T-helper 22 cell (primary cell): ENCODE measurements around the gene HPSE2.
"Not testable (repeated sequence)": the region's sequence is repeated elsewhere in the genome, so short reads cannot be mapped to it uniquely, and the experiment has no call there.

Source experiments
- DNase-seq: peaks from one replicate; pipeline ENCODE4 v3.0.0-alpha.2; 2020; ENCODE audit warnings: low read depth

HPSE2 gene

DNA sequence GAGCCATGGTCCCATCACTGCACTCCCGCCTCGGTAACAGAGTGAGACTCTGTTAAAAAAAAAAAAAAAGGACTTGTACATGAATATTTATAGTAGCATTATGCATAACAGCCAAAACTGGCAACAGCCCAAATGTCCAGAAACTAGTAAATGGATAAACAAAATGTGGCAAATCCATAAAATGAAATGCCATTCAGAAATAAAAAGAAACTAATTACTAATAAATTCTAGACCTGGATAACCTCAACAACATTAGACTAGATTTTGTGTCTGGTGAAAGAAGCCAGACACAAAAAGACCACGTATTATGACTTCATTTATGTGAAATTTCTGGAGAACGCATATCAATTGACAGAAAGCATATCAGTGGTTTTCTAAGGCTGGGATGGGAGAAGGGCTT lies 74.5 kb downstream of the HPSE2 start:
- DNase-seq, result no peak

DNA sequence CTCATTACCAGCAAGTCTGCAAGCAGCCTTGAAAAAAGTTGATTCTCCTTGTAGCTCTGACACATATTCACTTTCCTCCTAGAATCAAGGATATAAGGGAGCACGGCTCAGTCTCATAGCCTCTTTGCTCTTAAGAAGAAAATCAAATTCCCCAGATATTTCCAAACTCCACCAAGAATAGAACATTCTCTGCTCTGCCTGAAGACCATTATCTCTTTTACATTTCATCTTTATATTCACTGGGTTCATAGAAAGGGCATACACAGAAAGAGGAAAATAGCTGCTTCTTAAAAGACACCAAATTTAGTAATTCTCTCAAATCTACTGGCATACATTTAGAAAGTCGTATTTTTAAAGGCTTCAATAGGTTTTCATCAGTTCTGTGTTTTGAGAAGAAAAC lies 92.0 kb downstream of the HPSE2 start:
- DNase-seq, result no peak

DNA sequence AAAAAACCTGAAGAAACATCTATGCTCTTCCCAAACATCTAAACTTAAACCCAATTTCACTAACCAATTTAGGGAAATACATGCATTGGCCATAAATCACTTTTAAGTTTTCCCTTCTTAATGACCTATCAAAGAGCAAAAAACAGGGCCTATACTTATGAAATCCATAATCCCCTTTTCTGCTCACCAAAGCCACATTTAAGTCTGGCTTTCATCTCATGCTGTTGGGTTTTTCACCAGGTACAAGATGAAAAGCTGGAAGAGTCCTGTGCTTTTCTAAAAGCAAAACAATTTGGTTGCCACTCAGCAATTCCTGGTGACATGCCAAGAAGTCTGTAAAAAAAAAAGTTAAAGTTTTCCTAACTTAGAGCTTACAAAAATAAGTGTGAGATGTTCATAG lies 92.6 kb downstream of the HPSE2 start:
- DNase-seq, result no peak

DNA sequence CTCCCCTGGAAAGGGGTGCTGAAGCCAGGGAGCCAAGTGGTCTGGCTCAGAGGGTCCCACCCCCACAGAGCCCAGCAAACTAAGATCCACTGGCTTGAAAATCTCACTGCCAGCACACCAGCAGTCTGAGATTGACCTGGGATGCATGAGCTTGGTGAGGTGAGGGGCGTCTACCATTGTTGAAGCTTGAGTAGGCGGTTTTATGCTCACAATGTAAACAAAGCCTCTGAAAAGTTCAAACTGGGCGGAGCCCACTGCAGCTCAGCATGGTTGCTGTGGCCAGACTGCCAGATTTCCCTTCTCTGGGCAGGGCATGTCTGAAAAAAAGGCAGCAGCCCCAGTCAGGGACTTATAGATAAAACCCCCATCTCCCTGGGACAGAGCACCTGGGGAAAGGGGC lies 102.8 kb downstream of the HPSE2 start:
- DNase-seq, result not testable (repeated sequence)

DNA sequence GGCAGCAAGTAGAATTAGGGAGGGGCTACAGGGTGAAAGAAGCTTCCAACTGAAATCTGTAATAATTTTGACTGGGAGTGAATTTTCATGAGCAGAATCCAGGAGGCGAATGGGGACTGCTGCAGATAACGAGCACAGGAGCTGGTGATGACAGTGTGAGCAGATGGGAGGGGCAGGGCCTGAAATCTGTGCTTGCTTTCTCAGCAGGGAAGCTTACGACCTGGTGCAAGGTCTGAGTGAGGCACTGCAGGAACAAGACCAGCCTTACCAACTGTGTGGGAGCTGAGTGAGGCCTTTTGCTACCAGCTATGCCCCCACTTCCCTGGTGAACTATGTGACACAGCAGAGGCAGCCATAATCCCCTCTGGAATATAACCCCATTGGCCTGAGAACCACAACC lies 109.8 kb downstream of the HPSE2 start:
- DNase-seq, result no peak

DNA sequence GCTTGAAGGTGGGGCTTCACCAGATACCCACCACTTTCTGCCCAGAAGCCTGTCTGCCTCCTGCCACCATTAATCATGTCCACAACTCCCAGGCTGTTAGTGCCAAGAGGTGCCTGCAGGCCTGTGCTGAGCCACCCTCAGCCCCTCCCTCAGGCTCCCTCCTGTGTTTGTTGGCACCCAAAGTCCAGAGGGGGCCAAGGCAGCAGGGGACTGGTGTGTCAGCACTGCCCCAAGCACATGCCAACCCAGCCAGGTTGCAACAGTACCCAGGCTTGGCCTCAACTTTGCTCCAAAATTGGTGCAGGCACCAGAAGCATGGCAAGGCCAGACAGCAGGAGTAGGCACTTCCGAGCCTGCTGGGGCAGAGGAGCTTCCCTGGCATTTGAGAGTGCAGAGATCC lies 111.3 kb downstream of the HPSE2 start:
- DNase-seq, result no peak

DNA sequence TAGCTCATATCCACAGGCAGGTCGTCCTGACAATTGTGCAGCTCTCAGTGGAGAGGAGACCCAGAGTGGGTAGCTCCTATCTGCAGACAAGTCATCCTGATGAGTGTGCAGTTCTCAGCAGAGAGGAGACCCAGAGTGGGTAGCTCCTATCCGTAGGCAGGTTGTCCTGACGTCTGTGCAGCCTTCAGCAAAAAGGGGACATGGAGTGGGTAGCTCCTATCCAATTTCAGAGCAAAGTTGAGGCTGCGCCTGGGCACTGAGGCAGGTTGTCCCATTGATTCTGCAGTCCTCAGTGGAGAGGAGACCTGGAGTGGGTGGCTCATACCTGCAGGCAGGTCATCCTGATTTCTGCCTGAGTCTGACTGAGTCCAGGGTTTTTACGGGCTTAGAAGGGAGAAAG lies 111.8 kb downstream of the HPSE2 start:
- no peak for DNase-seq

DNA sequence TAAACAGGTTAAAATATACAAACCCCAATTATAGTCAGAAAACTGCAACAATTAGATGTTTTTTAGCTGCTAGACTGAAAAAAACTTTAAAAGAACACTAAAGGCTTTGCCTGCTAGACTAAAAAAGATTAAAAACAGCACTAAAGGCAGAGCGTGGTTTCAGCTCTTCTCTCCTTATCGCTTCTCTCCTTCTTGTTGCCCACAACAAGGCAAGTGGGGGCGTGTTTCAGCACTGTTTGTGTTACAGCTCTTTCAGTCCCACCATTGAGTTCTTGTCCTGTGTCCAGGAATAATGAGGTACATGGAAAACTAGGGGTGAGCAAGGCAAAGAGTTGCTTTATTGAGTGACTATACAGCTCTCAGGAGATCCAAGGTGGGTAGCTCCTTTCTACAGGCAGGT lies 112.3 kb downstream of the HPSE2 start:
- DNase-seq, result no peak

DNA sequence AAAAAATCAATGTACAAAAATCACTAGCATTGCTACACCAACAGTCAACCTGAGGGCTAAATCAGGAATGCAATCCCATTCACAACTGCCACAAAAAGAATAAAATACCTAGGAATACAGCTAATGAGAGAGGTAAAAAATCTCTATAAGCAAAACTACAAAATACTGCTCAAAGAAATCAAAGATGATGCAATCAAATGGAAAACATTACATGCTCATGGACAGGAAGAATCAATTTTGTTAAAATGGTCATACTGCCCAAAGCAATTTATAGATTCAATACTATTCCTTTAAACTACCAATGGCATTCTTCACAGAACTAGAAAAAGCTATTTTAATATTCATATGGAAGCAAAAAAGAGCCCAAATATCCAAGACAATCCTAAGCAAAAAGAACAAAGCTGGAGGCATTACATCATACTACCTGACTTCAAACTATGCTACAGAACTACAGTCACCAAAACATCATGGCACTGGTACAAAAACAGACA lies 116.3 kb downstream of the HPSE2 start:
- DNase-seq, result no peak

DNA sequence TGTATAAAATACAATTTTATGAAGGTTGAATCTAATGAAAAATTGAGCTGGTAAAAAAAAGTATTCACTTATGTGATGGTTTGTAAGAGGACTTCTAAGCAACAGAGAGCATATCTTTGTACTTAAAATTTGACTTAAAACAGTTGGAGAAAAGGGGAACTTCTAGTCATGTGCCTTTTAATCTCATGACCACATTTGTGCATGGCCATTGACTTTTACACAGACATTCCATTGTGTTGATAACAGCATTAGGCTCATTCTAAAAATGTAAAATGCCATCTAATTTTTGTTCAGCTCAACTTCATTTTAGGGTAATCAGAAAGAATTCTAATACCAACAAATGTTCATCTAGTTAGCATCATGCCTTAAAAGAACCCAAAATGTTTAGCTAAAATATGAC lies 119.9 kb downstream of the HPSE2 start:
- DNase-seq, result no peak

DNA sequence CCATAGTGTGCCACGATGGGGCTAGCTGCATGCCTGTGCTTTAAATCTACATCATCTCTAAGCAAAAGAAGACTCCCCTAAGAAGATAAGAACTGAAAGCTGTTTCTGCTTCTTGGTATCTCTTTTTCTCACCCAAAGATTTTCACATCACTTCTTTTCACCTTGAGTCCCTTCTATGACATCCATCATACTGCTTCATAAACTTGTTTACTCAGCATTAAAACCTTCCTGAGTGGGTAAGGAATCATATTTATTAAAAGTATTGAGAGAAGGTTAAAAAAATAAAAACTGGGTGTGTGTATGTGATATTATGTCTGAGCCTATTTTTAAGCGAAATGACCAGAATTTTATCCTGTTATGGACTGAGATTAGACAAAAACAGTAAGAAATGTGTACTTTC lies 150.3 kb downstream of the HPSE2 start:
- DNase-seq, result no peak

DNA sequence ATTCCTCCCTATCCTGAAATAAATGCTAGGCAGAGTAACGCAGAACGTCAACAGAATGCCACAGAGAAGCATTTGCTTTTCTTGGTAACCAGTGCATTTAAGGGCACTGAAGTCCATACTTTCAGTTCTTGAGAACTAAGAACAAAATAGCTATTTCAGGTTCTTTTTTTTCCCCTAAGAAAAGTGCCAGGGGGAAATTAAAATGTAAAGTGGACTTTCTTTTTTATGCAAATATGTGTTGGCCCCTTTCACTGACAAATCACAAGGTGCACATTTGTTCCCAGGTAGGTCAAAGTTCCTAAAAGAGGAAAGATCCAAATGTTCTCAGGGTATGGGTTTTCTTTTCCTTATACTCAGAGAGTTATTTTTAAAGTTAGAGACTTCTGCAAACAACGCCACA lies 151.5 kb downstream of the HPSE2 start:
- DNase-seq, result no peak

DNA sequence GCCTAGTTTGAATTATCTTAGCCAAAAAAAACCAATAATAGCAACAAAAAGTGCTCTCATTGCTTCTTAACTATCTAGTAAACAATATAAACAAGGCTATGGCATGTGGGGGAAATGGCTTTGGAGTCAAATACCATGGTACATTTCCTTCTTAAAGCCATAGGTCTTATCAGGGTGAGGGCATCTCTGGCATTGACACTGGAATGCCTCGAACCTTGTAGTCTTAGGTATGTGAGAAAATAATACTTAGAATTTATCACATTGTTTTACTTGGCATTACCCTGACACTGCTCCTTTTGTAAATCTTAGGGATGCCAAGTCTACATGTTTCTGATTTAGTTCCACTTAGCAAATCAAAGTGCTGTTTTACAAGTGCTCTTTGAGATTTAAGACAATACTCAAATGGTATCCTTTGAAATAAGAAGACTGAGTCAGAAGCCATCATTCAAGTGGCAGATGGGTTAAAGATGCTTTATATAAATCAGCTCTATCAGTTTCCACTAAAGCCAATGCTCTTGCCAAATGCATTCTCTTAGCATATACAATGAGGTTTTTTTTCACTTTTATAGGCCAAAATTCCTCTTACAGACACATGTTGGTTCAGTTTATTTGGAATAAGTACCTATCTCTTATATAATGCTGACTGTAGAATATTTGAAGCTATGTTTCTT lies 155.2 kb downstream of the HPSE2 start:
- no peak for DNase-seq

DNA sequence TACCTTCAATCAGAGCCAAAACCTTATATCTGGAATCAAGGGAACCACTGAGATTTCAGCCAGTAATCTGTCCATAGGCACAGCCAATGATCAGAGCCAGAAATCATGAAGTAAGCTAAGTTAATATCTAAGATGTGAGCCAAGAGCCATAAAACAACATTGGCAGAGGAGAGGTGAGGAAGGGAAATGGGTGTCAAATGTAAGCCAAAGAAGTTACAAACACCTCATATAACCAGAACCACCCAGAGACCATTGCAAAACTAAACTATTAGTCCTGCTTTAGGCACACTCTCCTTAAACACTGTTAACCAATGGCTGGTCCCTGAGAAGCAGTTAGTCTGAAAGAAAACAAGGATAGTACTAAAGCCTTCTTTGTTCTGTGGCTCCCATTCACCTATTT lies 173.1 kb downstream of the HPSE2 start:
- DNase-seq, result no peak

DNA sequence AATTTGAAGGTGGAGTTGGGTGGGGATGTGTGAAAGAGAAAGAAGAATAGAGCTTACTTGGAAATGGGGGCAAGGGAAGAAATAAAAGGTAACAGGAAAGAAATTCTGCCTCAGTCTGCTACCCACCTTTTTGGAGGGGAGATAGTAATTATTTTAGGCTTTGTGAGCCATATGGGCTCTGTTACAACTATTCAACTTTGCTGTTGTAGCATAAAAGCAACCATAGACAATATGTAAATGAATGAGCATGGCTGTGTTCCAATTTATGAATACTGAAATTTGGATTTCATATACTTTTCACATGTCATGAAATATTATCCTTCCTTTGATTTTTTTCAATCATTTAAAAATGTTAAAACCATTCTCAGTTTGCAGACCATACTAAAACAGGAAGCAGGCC lies 176.9 kb downstream of the HPSE2 start:
- DNase-seq, result no peak

DNA sequence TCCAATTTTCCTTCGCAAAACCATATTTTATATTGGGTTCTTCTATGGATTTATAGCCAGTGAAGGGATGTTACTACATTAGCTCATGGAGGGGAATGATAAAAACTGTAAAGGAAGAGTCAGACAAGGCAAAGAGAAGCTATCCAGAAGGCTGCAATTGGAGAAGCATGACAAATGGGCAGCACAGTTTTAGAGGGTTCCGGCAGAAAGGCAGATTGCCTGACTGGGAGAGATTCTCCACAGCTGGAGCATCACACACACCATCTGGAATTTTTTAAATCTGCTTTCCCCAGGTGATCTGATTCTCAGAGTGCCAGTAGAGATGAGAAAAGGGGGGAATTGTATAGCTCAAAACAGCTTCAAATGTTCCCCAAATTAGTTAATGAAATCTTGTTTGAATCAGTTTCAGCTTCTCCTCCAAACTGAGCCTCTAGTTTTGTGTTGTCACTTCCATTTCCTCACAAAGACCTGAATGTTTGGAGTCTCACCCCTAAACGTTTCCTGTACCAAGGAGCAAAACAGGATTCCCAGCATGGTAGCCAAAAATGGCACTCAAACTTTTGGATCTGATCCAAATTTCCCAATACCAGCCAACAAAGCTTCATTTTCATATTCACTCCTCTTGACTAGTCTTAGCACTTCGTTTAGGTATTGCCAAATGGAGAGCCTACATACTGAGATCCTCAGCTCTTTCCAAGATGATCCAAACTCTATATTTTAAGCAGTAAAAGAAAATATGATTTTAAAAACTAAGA lies 177.5 kb downstream of the HPSE2 start:
- no peak for DNase-seq

DNA sequence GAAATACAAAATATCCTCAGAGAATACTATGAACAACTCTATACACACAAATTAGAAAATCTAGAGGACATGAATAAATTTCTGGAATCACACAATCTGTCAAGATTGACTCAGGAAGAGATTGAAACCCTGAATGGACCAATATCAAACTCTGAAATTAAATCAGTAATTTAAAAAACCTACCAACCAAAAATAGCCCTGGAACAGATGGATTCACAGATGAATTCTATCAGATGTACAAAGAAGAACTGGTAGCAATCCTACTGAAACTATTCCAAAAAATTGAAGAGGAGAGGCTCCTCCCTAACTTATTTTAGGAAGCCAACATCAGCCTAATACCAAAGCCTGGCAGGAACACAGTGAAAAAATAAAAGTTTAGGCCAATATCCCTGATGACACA lies 190.0 kb downstream of the HPSE2 start:
- no peak for DNase-seq

DNA sequence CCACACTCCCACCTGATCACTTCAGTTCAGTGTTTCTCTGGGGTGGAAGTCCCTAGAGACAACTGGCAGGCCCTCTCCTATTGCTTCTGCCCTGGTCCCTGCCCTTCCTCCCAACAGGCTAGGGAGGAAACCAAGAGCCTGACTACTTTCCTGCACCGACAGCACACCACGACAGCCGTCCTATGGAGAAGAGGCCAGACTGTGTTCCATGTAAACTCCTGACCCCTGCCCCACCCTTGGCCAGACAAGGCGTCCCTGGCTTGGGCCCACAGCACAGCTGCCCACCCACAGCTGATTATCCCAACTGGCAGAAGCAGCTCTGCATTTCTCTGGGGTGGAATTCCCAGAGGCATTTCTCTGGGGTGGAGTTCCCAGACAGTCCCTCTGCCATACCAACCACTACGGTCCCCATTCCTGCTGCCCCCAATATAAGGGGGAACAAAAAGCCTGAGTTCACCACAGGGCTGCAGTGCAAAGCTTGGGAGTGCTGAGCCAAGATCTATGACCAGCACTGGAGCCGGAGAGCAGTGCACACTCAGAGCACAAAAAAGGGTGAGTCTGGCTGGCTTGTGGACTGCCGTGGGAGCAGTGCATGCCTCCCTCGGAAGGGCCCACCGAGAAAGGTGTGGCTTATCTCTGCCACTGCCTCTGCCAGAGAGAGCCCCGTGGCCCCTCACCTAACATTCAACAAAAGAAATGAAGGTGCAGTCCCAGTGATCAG lies 193.4 kb downstream of the HPSE2 start:
- DNase-seq, result no peak

DNA sequence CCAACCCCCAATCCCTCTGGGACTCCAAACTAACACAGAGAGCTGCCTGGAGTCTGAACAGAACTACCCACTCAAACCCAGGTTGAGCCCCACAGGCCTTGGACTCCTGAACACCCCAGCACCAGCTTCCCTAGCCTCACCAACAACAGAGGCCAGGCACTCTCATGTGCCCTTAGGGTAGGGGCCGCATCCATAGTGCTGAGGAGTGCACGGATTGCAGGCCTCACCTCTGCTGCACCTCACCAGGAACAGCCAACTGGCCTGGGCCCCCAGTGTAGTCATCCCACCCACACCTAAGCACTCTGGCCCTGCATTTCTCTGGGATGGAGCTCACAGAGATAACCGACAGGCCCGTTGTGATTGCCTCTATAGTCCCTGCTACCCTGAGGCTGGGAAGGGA lies 194.2 kb downstream of the HPSE2 start:
- no peak for DNase-seq

DNA sequence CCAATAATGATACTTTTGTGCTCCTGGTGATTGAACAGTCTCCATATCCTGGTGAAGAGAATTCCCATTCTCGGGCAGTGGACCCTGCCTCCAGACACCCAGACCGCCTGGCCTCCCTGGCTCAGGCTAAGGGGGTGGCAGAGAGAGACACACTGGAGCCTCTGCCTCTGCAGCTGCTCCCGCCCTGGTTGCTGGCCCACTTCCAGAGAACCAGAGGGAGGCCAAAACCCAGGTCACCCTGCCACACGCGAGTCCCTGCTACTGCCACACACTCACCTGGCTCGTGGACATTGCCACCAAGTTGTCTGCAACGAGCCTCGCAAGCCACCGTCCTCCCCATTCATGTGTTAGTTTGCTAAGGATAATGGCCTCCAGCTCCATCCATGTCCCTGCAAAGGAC lies 221.8 kb downstream of the HPSE2 start:
- no peak for DNase-seq

DNA sequence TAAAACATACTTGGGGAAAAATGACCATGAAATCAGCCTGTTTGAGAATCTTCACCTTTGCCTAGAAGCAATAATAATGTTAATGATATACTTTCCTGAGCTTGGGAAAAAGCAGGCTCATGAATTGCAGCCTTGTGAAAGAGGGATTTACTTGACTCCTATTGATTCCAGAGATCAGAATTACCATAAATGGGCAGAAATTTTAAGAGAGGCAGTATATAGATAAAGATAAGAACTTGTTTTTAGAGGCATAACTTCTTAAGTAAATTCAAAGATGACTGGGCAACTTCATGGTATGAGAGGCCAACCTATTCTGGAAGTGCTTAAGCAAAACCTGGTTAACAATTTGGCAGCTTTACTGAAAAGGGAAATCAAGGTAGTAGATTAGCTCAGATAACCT lies 225.4 kb downstream of the HPSE2 start:
- DNase-seq, result no peak

DNA sequence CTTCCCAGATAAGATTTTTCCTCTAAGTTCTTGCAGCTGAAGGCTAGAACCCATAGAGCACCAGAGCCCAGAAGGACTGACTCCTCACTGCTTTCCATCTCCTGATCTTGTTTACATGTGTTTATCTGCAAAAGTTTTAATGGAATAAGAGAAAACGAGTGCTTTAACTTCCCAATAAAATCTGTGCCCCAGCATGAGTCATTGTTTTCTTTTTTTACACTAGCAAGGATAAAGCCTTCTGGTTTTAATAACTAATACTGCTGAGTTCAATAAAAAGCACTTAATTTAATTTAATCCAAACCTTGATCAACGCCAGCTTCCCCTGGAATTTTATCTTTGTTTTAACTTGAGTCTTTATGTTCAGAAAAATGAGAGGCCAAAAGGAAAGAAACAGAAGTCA lies 227.6 kb downstream of the HPSE2 start:
- no peak for DNase-seq

DNA sequence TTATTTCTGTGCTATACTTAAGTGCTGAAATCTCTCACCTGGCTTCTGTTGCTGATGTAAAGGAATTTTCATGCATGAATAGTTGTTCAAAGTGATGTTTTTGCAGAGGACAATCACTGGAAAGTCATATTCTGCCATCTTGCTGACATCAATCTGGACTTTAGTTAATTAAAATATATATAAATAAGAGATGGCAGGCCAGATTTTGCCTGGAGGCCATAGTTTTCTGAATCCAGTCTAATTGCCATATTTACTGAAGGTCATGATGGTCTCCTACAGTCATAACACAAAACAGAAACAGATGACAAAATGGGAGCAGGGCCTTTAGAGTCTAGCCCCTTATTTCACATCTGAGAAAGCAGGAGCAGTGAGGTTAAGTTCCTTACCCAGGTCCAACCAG lies 228.2 kb downstream of the HPSE2 start:
- no peak for DNase-seq
